ENCODE measurements around the gene SLC25A43. TPM values are rescaled to one million over a fixed set of nuclear protein-coding genes. Genes with fewer than 3 reads are reported as not detected.
A peak's percentile ranks its signal among the peaks of the same experiment; 100 is the strongest.
"Not testable (repeated sequence)": the region's sequence is repeated elsewhere in the genome, so short reads cannot be mapped to it uniquely, and the experiment has no call there.

Gene SLC25A43
- 3.0 TPM for total RNA-seq

GRCh38 chrX:119398974-119399771 is at the start of gene SLC25A43:
Gene SLC25A43, plus strand, starts transcription at chrX:119399336. Its CDS starts 68 bp downstream, at chrX:119399404.
- H3K4me3 ChIP-seq (ENCODE audit: low read length) = peak within 1 kb of the TSS; percentile 49
- peaks cover 16% of the 10 kb centered on the region for H3K4me1 ChIP-seq (ENCODE audit: insufficient read depth, low read length)

GRCh38 chrX:119359618-119360382 is 39.3 kb upstream of the SLC25A43 start:
- no peak overlapping the region for H3K4me3 ChIP-seq (ENCODE audit: low read length)
- H3K4me1 ChIP-seq (ENCODE audit: insufficient read depth, low read length) = no peaks in the 10 kb centered on the region
- no peaks in the 10 kb centered on the region for H3K27me3 ChIP-seq (ENCODE audit: insufficient read depth, low read length)
- H3K9me3 ChIP-seq (ENCODE audit: low read depth, low read length) = no peaks in the 10 kb centered on the region

More at GRCh38 chrX:119398974-119399771, at the start of gene SLC25A43:
- no peaks in the 10 kb centered on the region for H3K27me3 ChIP-seq (ENCODE audit: insufficient read depth, low read length)
- H3K9me3 ChIP-seq (ENCODE audit: low read depth, low read length) = no peaks in the 10 kb centered on the region

GRCh38 chrX:119361451-119361850 is 37.7 kb upstream of the SLC25A43 start:
- not testable (repeated sequence) for H3K4me1 ChIP-seq (ENCODE audit: insufficient read depth, low read length); H3K4me3 ChIP-seq (ENCODE audit: low read length); H3K9me3 ChIP-seq (ENCODE audit: low read depth, low read length); H3K27me3 ChIP-seq (ENCODE audit: insufficient read depth, low read length)

- not testable (repeated sequence) for H3K4me3 ChIP-seq (ENCODE audit: low read length); H3K4me1 ChIP-seq (ENCODE audit: insufficient read depth, low read length); H3K27me3 ChIP-seq (ENCODE audit: insufficient read depth, low read length); H3K9me3 ChIP-seq (ENCODE audit: low read depth, low read length)
Observed at GRCh38 chrX:119362074-119362473, 37.1 kb upstream of the SLC25A43 start.

GRCh38 chrX:119363391-119363790 is 35.7 kb upstream of the SLC25A43 start:
- H3K9me3 ChIP-seq (ENCODE audit: low read depth, low read length) = no peaks in the 10 kb centered on the region
- H3K4me3 ChIP-seq (ENCODE audit: low read length) = no peak overlapping the region
- H3K27me3 ChIP-seq (ENCODE audit: insufficient read depth, low read length) = no peaks in the 10 kb centered on the region
- no peaks in the 10 kb centered on the region for H3K4me1 ChIP-seq (ENCODE audit: insufficient read depth, low read length)

GRCh38 chrX:119371861-119372260 is 27.3 kb upstream of the SLC25A43 start:
- not testable (repeated sequence) for H3K27me3 ChIP-seq (ENCODE audit: insufficient read depth, low read length); H3K9me3 ChIP-seq (ENCODE audit: low read depth, low read length); H3K4me3 ChIP-seq (ENCODE audit: low read length); H3K4me1 ChIP-seq (ENCODE audit: insufficient read depth, low read length)

- Histone ChIP-seq H3K4me1 (ENCODE audit: insufficient read depth, low read length) (no peaks in the 10 kb centered on the region), H3K9me3 (ENCODE audit: low read depth, low read length) (no peaks in the 10 kb centered on the region), H3K4me3 (ENCODE audit: low read length) (no peak overlapping the region), H3K27me3 (ENCODE audit: insufficient read depth, low read length) (no peaks in the 10 kb centered on the region)
Observed at GRCh38 chrX:119374736-119375135, 24.4 kb upstream of the SLC25A43 start.

GRCh38 chrX:119375561-119375960 is 23.6 kb upstream of the SLC25A43 start:
- no peaks in the 10 kb centered on the region for H3K4me1 ChIP-seq (ENCODE audit: insufficient read depth, low read length)
- H3K9me3 ChIP-seq (ENCODE audit: low read depth, low read length) = no peaks in the 10 kb centered on the region
- no peaks in the 10 kb centered on the region for H3K27me3 ChIP-seq (ENCODE audit: insufficient read depth, low read length)
- H3K4me3 ChIP-seq (ENCODE audit: low read length) = no peak overlapping the region

- Histone ChIP-seq H3K4me3 (ENCODE audit: low read length) (no peak overlapping the region), H3K9me3 (ENCODE audit: low read depth, low read length) (no peaks in the 10 kb centered on the region), H3K4me1 (ENCODE audit: insufficient read depth, low read length) (no peaks in the 10 kb centered on the region), H3K27me3 (ENCODE audit: insufficient read depth, low read length) (no peaks in the 10 kb centered on the region)
Observed at GRCh38 chrX:119376312-119376711, 22.8 kb upstream of the SLC25A43 start.

- Histone ChIP-seq H3K27me3 (ENCODE audit: insufficient read depth, low read length) (no peaks in the 10 kb centered on the region), H3K4me1 (ENCODE audit: insufficient read depth, low read length) (no peaks in the 10 kb centered on the region), H3K4me3 (ENCODE audit: low read length) (no peak overlapping the region), H3K9me3 (ENCODE audit: low read depth, low read length) (no peaks in the 10 kb centered on the region)
Observed at GRCh38 chrX:119381349-119381944, 17.7 kb upstream of the SLC25A43 start.

- H3K9me3 ChIP-seq (ENCODE audit: low read depth, low read length) = no peaks in the 10 kb centered on the region
- no peaks in the 10 kb centered on the region for H3K4me1 ChIP-seq (ENCODE audit: insufficient read depth, low read length)
- no peaks in the 10 kb centered on the region for H3K27me3 ChIP-seq (ENCODE audit: insufficient read depth, low read length)
- H3K4me3 ChIP-seq (ENCODE audit: low read length) = no peak overlapping the region
Observed at GRCh38 chrX:119382606-119383005, 16.5 kb upstream of the SLC25A43 start.

- H3K4me1 ChIP-seq (ENCODE audit: insufficient read depth, low read length); H3K27me3 ChIP-seq (ENCODE audit: insufficient read depth, low read length); H3K4me3 ChIP-seq (ENCODE audit: low read length): not testable (repeated sequence)
Observed at GRCh38 chrX:119386685-119387084, 12.5 kb upstream of the SLC25A43 start.

GRCh38 chrX:119387426-119387825 is 11.7 kb upstream of the SLC25A43 start:
- not testable (repeated sequence) for H3K27me3 ChIP-seq (ENCODE audit: insufficient read depth, low read length); H3K4me3 ChIP-seq (ENCODE audit: low read length); H3K4me1 ChIP-seq (ENCODE audit: insufficient read depth, low read length); H3K9me3 ChIP-seq (ENCODE audit: low read depth, low read length)

More at GRCh38 chrX:119386685-119387084, 12.5 kb upstream of the SLC25A43 start:
- not testable (repeated sequence) for H3K9me3 ChIP-seq (ENCODE audit: low read depth, low read length)

- H3K9me3 ChIP-seq (ENCODE audit: low read depth, low read length) = no peaks in the 10 kb centered on the region
- H3K4me1 ChIP-seq (ENCODE audit: insufficient read depth, low read length) = no peaks in the 10 kb centered on the region
- no peak overlapping the region for H3K4me3 ChIP-seq (ENCODE audit: low read length)
- no peaks in the 10 kb centered on the region for H3K27me3 ChIP-seq (ENCODE audit: insufficient read depth, low read length)
Observed at GRCh38 chrX:119389214-119389613, 9.9 kb upstream of the SLC25A43 start.

GRCh38 chrX:119389871-119390501 is 9.2 kb upstream of the SLC25A43 start:
- Histone ChIP-seq H3K9me3 (ENCODE audit: low read depth, low read length) (no peaks in the 10 kb centered on the region), H3K4me1 (ENCODE audit: insufficient read depth, low read length) (no peaks in the 10 kb centered on the region), H3K4me3 (ENCODE audit: low read length) (no peak overlapping the region), H3K27me3 (ENCODE audit: insufficient read depth, low read length) (no peaks in the 10 kb centered on the region)

All from mononuclear cell (primary cell).